ENCODE measurements around the gene SEL1L. TPM values are rescaled to one million over a fixed set of nuclear protein-coding genes. Genes with fewer than 3 reads are reported as not detected.

Gene SEL1L
- total RNA-seq, 1 experiment from 2014 or later = 53.7 TPM

DNA sequence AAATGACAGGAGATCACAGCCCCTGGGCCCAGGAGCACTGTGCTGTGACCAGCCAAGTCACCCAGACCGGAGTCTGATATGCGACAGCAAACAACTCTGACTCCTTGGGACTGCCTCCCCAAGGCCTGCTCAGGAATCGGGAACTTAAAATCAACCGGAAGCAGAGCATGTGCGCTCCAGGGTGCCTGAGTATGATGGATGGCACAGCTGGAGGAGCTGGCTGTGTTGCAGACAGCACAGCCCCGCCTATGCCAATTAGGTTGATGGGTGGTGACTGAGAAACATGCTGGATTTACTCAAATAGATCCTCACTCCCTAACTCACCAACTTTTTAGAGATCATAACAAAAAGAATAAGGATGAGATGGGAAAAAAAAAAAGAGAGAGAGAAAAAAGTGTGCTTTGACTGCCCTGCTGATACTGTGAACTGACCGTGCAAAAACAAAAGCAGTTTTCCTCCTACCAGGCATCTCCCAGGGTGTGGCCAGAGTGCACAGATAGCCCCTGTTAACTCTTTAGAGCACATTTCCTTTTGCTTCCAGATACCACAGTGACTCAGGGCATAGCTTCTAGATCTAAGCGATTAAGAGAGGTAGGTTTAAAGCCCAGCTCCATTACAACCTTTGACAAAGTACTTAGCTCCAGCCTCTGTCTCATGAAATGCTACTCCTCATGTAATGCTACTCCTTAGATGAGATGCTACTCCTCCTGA, 106.2 kb downstream of the SEL1L start:
- TF ChIP-seq, protein P1, sequence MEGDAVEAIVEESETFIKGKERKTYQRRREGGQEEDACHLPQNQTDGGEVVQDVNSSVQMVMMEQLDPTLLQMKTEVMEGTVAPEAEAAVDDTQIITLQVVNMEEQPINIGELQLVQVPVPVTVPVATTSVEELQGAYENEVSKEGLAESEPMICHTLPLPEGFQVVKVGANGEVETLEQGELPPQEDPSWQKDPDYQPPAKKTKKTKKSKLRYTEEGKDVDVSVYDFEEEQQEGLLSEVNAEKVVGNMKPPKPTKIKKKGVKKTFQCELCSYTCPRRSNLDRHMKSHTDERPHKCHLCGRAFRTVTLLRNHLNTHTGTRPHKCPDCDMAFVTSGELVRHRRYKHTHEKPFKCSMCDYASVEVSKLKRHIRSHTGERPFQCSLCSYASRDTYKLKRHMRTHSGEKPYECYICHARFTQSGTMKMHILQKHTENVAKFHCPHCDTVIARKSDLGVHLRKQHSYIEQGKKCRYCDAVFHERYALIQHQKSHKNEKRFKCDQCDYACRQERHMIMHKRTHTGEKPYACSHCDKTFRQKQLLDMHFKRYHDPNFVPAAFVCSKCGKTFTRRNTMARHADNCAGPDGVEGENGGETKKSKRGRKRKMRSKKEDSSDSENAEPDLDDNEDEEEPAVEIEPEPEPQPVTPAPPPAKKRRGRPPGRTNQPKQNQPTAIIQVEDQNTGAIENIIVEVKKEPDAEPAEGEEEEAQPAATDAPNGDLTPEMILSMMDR (IDR thresholded peaks at IDR 0.05) = no peak
- TF ChIP-seq SIN3A (IDR thresholded peaks at IDR 0.05; ENCODE audit: borderline replicate concordance, insufficient read depth, low read depth, low read length) (no peak), TCF7L2 (IDR thresholded peaks at IDR 0.05; ENCODE audit: low read depth, low read length) (no peak), POLR2AphosphoS5 (IDR thresholded peaks at IDR 0.05; ENCODE audit: low read depth, low read length) (no peak)
- TF ChIP-seq, protein P2, sequence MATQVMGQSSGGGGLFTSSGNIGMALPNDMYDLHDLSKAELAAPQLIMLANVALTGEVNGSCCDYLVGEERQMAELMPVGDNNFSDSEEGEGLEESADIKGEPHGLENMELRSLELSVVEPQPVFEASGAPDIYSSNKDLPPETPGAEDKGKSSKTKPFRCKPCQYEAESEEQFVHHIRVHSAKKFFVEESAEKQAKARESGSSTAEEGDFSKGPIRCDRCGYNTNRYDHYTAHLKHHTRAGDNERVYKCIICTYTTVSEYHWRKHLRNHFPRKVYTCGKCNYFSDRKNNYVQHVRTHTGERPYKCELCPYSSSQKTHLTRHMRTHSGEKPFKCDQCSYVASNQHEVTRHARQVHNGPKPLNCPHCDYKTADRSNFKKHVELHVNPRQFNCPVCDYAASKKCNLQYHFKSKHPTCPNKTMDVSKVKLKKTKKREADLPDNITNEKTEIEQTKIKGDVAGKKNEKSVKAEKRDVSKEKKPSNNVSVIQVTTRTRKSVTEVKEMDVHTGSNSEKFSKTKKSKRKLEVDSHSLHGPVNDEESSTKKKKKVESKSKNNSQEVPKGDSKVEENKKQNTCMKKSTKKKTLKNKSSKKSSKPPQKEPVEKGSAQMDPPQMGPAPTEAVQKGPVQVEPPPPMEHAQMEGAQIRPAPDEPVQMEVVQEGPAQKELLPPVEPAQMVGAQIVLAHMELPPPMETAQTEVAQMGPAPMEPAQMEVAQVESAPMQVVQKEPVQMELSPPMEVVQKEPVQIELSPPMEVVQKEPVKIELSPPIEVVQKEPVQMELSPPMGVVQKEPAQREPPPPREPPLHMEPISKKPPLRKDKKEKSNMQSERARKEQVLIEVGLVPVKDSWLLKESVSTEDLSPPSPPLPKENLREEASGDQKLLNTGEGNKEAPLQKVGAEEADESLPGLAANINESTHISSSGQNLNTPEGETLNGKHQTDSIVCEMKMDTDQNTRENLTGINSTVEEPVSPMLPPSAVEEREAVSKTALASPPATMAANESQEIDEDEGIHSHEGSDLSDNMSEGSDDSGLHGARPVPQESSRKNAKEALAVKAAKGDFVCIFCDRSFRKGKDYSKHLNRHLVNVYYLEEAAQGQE (IDR thresholded peaks at IDR 0.05; ENCODE audit: insufficient read depth in 1 of 2, low read depth in 2 of 2, low read length in 1 of 2) = no peak
- CTCF ChIA-PET = no interaction called here
- POLR2A ChIA-PET = no interaction called here
- Histone ChIP-seq H3K9me3 (ENCODE audit: control insufficient read depth, insufficient read depth, low read depth, low read length) (no peaks in the 10 kb centered on the region), H3K4me1 (ENCODE audit: control insufficient read depth, insufficient read depth, low read length) (no peaks in the 10 kb centered on the region), H3K36me3 (ENCODE audit: control insufficient read depth, insufficient read depth, low read length) (no peaks in the 10 kb centered on the region), H3K27ac (ENCODE audit: low read length) (no peak overlapping the region), H3K27me3 (ENCODE audit: control insufficient read depth, insufficient read depth, low read length) (0 out of 2 replicates have a peak, but pooled peaks cover 2% of the 10 kb centered on the region), H3K4me3 (ENCODE audit: low read depth in 2 of 2, low read length in 2 of 2) (no peak overlapping the region)
- intact Hi-C loops (cut with micrococcal nuclease; ENCODE audit: unreplicated experiment) (no loop called here), in situ Hi-C loops (cut with HindIII; ENCODE audit: low pct_unique_long_range_greater_than_20kb, low sequenced_read_pairs) (no loop called here)
- ATAC-seq = no peak
- no TSS peak for BruUV-seq (replicated peaks)
- DNase-seq (ENCODE audit: low read depth, low spot score) = no peak

DNA sequence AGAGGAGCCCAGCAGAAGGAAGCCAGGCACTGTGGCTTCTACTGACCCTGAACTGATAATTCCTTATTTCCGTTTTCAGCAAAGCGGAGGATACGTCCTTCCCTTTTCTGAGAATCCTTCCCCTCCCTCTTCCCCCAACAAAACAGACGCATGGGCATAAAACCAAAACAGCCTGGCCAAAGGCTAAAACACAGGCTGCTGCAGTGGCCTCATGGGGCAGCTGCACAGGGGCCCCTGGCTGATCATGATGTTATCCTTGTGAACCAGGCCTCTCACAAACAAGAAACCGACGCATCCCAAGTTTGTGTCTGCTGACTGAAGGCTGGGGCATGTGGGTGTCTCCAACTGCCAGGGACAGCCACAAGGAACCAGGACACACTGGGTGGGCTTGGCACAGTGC, 110.1 kb downstream of the SEL1L start:
- TF ChIP-seq POLR2AphosphoS5 (IDR thresholded peaks at IDR 0.05; ENCODE audit: low read depth, low read length) = no peak
- no peak for TF ChIP-seq SIN3A (IDR thresholded peaks at IDR 0.05; ENCODE audit: borderline replicate concordance, insufficient read depth, low read depth, low read length)
- TF ChIP-seq, protein P2 (IDR thresholded peaks at IDR 0.05; ENCODE audit: insufficient read depth in 1 of 2, low read depth in 2 of 2, low read length in 1 of 2) = no peak
- TF ChIP-seq, protein P1 (IDR thresholded peaks at IDR 0.05) = no peak
- TF ChIP-seq TCF7L2 (IDR thresholded peaks at IDR 0.05; ENCODE audit: low read depth, low read length) = no peak
- Histone ChIP-seq H3K27me3 (ENCODE audit: control insufficient read depth, insufficient read depth, low read length) (0 out of 2 replicates have a peak, but pooled peaks cover 2% of the 10 kb centered on the region), H3K27ac (ENCODE audit: low read length) (no peak overlapping the region), H3K36me3 (ENCODE audit: control insufficient read depth, insufficient read depth, low read length) (no peaks in the 10 kb centered on the region), H3K4me1 (ENCODE audit: control insufficient read depth, insufficient read depth, low read length) (no peaks in the 10 kb centered on the region), H3K4me3 (ENCODE audit: low read depth in 2 of 2, low read length in 2 of 2) (no peak overlapping the region), H3K9me3 (ENCODE audit: control insufficient read depth, insufficient read depth, low read depth, low read length) (no peaks in the 10 kb centered on the region)
- intact Hi-C loops (cut with micrococcal nuclease; ENCODE audit: unreplicated experiment) (no loop called here), in situ Hi-C loops (cut with HindIII; ENCODE audit: low pct_unique_long_range_greater_than_20kb, low sequenced_read_pairs) (no loop called here)
- ATAC-seq (no peak), DNase-seq (ENCODE audit: low read depth, low spot score) (no peak)
- POLR2A ChIA-PET = no interaction called here
- BruUV-seq (replicated peaks) = no TSS peak
- CTCF ChIA-PET = no interaction called here

Data from Panc1 (cell line).